Keratinocyte (primary cell): ENCODE data around the gene TNFRSF11A. TPM values are rescaled to one million over a fixed set of nuclear protein-coding genes. Genes with fewer than 3 reads are reported as not detected.
A peak's percentile ranks its signal among the peaks of the same experiment; 100 is the strongest.

Experiments
- DNase-seq: peaks from one replicate; pipeline ENCODE4 v3.0.0-alpha.2; 2011; ENCODE audit warnings: low read depth, missing footprints, low spot score
- FAIRE-seq: peaks from 2 replicates; lab custom pipeline; 2011; peaks lifted over from hg19 to GRCh38; lab: Jason Lieb, UNC
- H2AFZ ChIP-seq: 2 replicates; pipeline ENCODE4 v1.6.0; 2012; ENCODE audit warnings: low read length, control low read depth, inconsistent platforms; ENCODE audit not compliant: control insufficient read depth
- H3K27ac ChIP-seq: 2 replicates; pipeline ENCODE4 v1.5.1; 2011; ENCODE audit warnings: low read length; ENCODE audit not compliant: control insufficient read depth, insufficient read depth
- H3K27me3 ChIP-seq: 3 replicates; pipeline ENCODE4 v1.6.0; 2011; ENCODE audit warnings: low read length; ENCODE audit not compliant: control insufficient read depth, insufficient read depth; ENCODE audit errors: extremely low read depth
- H3K36me3 ChIP-seq, 2 experiments: 2 replicates in 1 of 2; 3 replicates in 1 of 2; pipeline ENCODE4 v1.5.1; 2011; ENCODE audit warnings: low read length in 2 of 2, mild to moderate bottlenecking in 1 of 2; ENCODE audit not compliant: control insufficient read depth in 2 of 2, insufficient read depth in 2 of 2; ENCODE audit errors: extremely low read depth in 1 of 2
- H3K4me1 ChIP-seq: 3 replicates; pipeline ENCODE4 v1.5.1; 2011; ENCODE audit warnings: low read length; ENCODE audit not compliant: control insufficient read depth, insufficient read depth; ENCODE audit errors: extremely low read depth
- H3K4me2 ChIP-seq: 3 replicates; pipeline ENCODE4 v1.6.0; 2011; ENCODE audit warnings: low read depth, low read length; ENCODE audit not compliant: control insufficient read depth, insufficient read depth; ENCODE audit errors: extremely low read depth
- H3K4me3 ChIP-seq, 3 experiments: fragments of 200-600 bp in 1 of 3; sonication (generic) in 1 of 3; 2 replicates in 2 of 3; 3 replicates in 1 of 3; pipeline ENCODE4 v1.5.1; 2011 to 2016; ENCODE audit warnings: low read length in 3 of 3, mild to moderate bottlenecking in 3 of 3, control low read depth in 2 of 3, inconsistent platforms in 1 of 3, low read depth in 1 of 3, mixed read lengths in 1 of 3, mixed run types in 1 of 3, moderate library complexity in 1 of 3; ENCODE audit not compliant: control insufficient read depth in 2 of 3, insufficient read depth in 2 of 3; ENCODE audit errors: extremely low read depth in 1 of 3
- H3K79me2 ChIP-seq: 2 replicates; pipeline ENCODE4 v1.6.0; 2012; ENCODE audit warnings: low read length; ENCODE audit not compliant: control insufficient read depth, insufficient read depth
- H3K9ac ChIP-seq: 3 replicates; pipeline ENCODE4 v1.6.0; 2011; ENCODE audit warnings: low read length; ENCODE audit not compliant: control insufficient read depth, insufficient read depth; ENCODE audit errors: extremely low read depth
- H3K9me1 ChIP-seq: 3 replicates; pipeline ENCODE4 v1.6.0; 2011; ENCODE audit warnings: low read length; ENCODE audit not compliant: control insufficient read depth, insufficient read depth; ENCODE audit errors: extremely low read depth
- H3K9me3 ChIP-seq: 2 replicates; pipeline ENCODE4 v1.5.1; 2012; ENCODE audit warnings: low read depth, low read length; ENCODE audit not compliant: control insufficient read depth
- H4K20me1 ChIP-seq: 3 replicates; pipeline ENCODE4 v1.6.0; 2011; ENCODE audit warnings: low read length; ENCODE audit not compliant: control insufficient read depth, insufficient read depth; ENCODE audit errors: extremely low read depth
- CTCF ChIP-seq, 3 experiments: IDR thresholded peaks in 1 of 3; conservative IDR thresholded peaks in 1 of 3; optimal IDR thresholded peaks in 1 of 3; 2 replicates in 2 of 3; 3 replicates in 1 of 3; pipeline versions ENCODE3 to v1.5.1; 2011; ENCODE audit warnings: low read length in 3 of 3, mild to moderate bottlenecking in 3 of 3, moderate library complexity in 2 of 3, control low read depth in 1 of 3, inconsistent platforms in 1 of 3; ENCODE audit not compliant: insufficient read depth in 2 of 3; ENCODE audit errors: extremely low read depth in 1 of 3
- EZH2 ChIP-seq: IDR thresholded peaks from one replicate; pipeline ENCODE4 v1.6.1; 2012; ENCODE audit warnings: inconsistent platforms, mild to moderate bottlenecking, low read length, moderate library complexity
- dilution Hi-C: fragments of 300-500 bp; cut with MboI; formaldehyde crosslinking; loops from one replicate; pipeline ENCODE4 v1.7.0; 2020; ENCODE audit warnings: low sequenced_read_pairs; ENCODE audit not compliant: extremely low pct_ligation_motif_present
- polyA plus RNA-seq, 5 experiments: library from polyadenylated mRNA; depleted of rRNA in 3 of 5; stranded (reverse) in 3 of 5; stranded (forward) in 1 of 5; unstranded in 1 of 5; fragments of >200 nt; gene quantifications; 1 replicate in 1 of 5; 2 replicates in 3 of 5; 3 replicates in 1 of 5; pipeline versions ENCODE4 v1.2.1 to v1.2.3, GENCODE V29; 2011 to 2012; ENCODE audit warnings: missing spikeins in 2 of 5, low read depth in 1 of 5, low replicate concordance in 1 of 5

Gene TNFRSF11A
- polyA plus RNA-seq, 1 donor (not counting 4 experiments of a cell fraction or from before 2014, with no cell fraction given): 0.51 TPM

GRCh38 chr18:62399781-62400308 is 74.7 kb downstream of the TNFRSF11A start:
- Histone ChIP-seq H4K20me1 (no peaks in the 10 kb centered on the region), H3K27ac (no peak overlapping the region), H2AFZ (no peak overlapping the region), H3K4me3 (no peak overlapping the region), H3K9me3 (no peaks in the 10 kb centered on the region), H3K27me3 (no peaks in the 10 kb centered on the region), H3K9ac (no peak overlapping the region), H3K4me2 (no peak overlapping the region), H3K79me2 (no peaks in the 10 kb centered on the region), H3K9me1 (no peaks in the 10 kb centered on the region), H3K4me1 (no peaks in the 10 kb centered on the region), H3K36me3 (no peaks in the 10 kb centered on the region)
- no peak for FAIRE-seq
- dilution Hi-C loops: no loop called here
- TF ChIP-seq CTCF (optimal IDR thresholded peaks at IDR 0.05 in 1 of 3, IDR thresholded peaks at IDR 0.05 in 1 of 3, conservative IDR thresholded peaks at IDR 0.05 in 1 of 3; ENCODE audit: extremely low read depth in 1 of 3, insufficient read depth in 2 of 3, low read length in 3 of 3) (peak in 2 of 3 experiments; percentile 22 to 31), EZH2 (no peak)
- DNase-seq: no peak

- H3K4me1 ChIP-seq: no peaks in the 10 kb centered on the region
- TF ChIP-seq EZH2 (no peak), CTCF (optimal IDR thresholded peaks at IDR 0.05 in 1 of 3, IDR thresholded peaks at IDR 0.05 in 1 of 3, conservative IDR thresholded peaks at IDR 0.05 in 1 of 3; ENCODE audit: extremely low read depth in 1 of 3, insufficient read depth in 2 of 3, low read length in 3 of 3) (no peak)
- no peak overlapping the region for H3K9ac ChIP-seq
- H3K27me3 ChIP-seq: no peaks in the 10 kb centered on the region
- no peaks in the 10 kb centered on the region for H4K20me1 ChIP-seq
- no peak for DNase-seq
- H3K4me3 ChIP-seq: no peak overlapping the region
- no peak overlapping the region for H2AFZ ChIP-seq
- H3K79me2 ChIP-seq: no peaks in the 10 kb centered on the region
- H3K27ac ChIP-seq: no peak overlapping the region
- no peaks in the 10 kb centered on the region for H3K36me3 ChIP-seq
- no peak overlapping the region for H3K4me2 ChIP-seq
- FAIRE-seq: no peak
- dilution Hi-C loops: no loop called here
- no peaks in the 10 kb centered on the region for H3K9me1 ChIP-seq
- H3K9me3 ChIP-seq: no peaks in the 10 kb centered on the region
Measured at GRCh38 chr18:62400916-62401315, 75.8 kb downstream of the TNFRSF11A start.
